Measurements from ENCODE around the gene BTNL9. TPM values are rescaled to one million over a fixed set of nuclear protein-coding genes. Genes with fewer than 3 reads are reported as not detected.

Gene BTNL9
- polyA plus RNA-seq, 1 donor (not counting 4 experiments of a cell fraction or from before 2014, with no cell fraction given) = 0.07 TPM

DNA sequence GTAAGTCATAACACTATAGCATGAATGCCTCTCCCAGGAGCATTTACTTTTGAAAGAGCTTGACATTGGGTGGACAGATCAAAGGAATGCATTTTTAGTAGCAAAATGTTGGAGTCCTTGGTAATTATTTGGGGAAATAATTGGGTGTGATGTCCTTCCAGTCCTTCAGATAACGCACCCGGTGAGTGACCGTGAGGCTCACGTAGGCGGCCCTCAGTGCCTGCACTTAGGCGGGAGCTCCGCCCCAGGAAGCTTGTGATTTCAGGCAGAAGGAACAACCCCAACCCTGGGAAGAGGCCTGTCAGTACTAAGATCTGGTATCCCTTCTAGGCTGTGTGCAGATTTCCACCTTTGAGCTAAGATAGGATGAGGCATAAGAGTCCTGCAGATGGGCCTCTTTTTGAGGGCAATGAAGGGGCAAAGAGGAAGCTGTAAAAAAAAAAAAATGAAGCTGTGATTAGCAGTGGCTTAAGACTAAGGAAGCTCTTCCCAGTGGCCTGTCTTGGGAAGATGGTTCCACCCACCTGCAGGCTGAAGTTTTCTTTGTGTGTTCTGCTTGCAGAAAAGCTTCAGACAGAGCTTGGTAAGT, 14.9 kb downstream of the BTNL9 start:
- TF ChIP-seq CTCF (optimal IDR thresholded peaks at IDR 0.05 in 1 of 3, IDR thresholded peaks at IDR 0.05 in 1 of 3, conservative IDR thresholded peaks at IDR 0.05 in 1 of 3; ENCODE audit: extremely low read depth in 1 of 3, insufficient read depth in 2 of 3, low read length in 3 of 3) = no peak
- TF ChIP-seq EZH2 (IDR thresholded peaks at IDR 0.05; ENCODE audit: low read length) = no peak
- Histone ChIP-seq H3K4me2 (ENCODE audit: control insufficient read depth, extremely low read depth, insufficient read depth, low read depth, low read length) (no peak overlapping the region), H4K20me1 (ENCODE audit: control insufficient read depth, extremely low read depth, insufficient read depth, low read length) (no peaks in the 10 kb centered on the region), H3K36me3 (ENCODE audit: control insufficient read depth in 2 of 2, extremely low read depth in 1 of 2, insufficient read depth in 2 of 2, low read length in 2 of 2) (no peaks in the 10 kb centered on the region), H3K27me3 (ENCODE audit: control insufficient read depth, extremely low read depth, insufficient read depth, low read length) (peaks cover 64% of the 10 kb centered on the region), H3K9me3 (ENCODE audit: control insufficient read depth, low read depth, low read length) (no peaks in the 10 kb centered on the region), H3K4me3 (ENCODE audit: control insufficient read depth in 2 of 3, extremely low read depth in 1 of 3, insufficient read depth in 2 of 3, low read depth in 1 of 3, low read length in 3 of 3) (no peak overlapping the region), H3K9ac (ENCODE audit: control insufficient read depth, extremely low read depth, insufficient read depth, low read length) (no peak overlapping the region), H3K9me1 (ENCODE audit: control insufficient read depth, extremely low read depth, insufficient read depth, low read length) (no peaks in the 10 kb centered on the region), H3K27ac (ENCODE audit: control insufficient read depth, insufficient read depth, low read length) (no peak overlapping the region), H3K79me2 (ENCODE audit: control insufficient read depth, insufficient read depth, low read length) (no peaks in the 10 kb centered on the region), H3K4me1 (ENCODE audit: control insufficient read depth, extremely low read depth, insufficient read depth, low read length) (peaks cover 4% of the 10 kb centered on the region), H2AFZ (ENCODE audit: control insufficient read depth, low read length) (no peak overlapping the region)
- dilution Hi-C loops (cut with MboI; ENCODE audit: extremely low pct_ligation_motif_present, low sequenced_read_pairs) = no loop called here
- FAIRE-seq (no peak), DNase-seq (ENCODE audit: low read depth, low spot score) (no peak)

- no peaks in the 10 kb centered on the region for H4K20me1 ChIP-seq (ENCODE audit: control insufficient read depth, extremely low read depth, insufficient read depth, low read length)
- no peak overlapping the region for H3K4me3 ChIP-seq (ENCODE audit: control insufficient read depth in 2 of 3, extremely low read depth in 1 of 3, insufficient read depth in 2 of 3, low read depth in 1 of 3, low read length in 3 of 3)
- peaks cover 75% of the 10 kb centered on the region for H3K27me3 ChIP-seq (ENCODE audit: control insufficient read depth, extremely low read depth, insufficient read depth, low read length)
- H3K9me3 ChIP-seq (ENCODE audit: control insufficient read depth, low read depth, low read length) = no peaks in the 10 kb centered on the region
- H3K9me1 ChIP-seq (ENCODE audit: control insufficient read depth, extremely low read depth, insufficient read depth, low read length) = no peaks in the 10 kb centered on the region
- peaks cover 4% of the 10 kb centered on the region for H3K4me1 ChIP-seq (ENCODE audit: control insufficient read depth, extremely low read depth, insufficient read depth, low read length)
- TF ChIP-seq EZH2 (IDR thresholded peaks at IDR 0.05; ENCODE audit: low read length) (no peak), CTCF (optimal IDR thresholded peaks at IDR 0.05 in 1 of 3, IDR thresholded peaks at IDR 0.05 in 1 of 3, conservative IDR thresholded peaks at IDR 0.05 in 1 of 3; ENCODE audit: extremely low read depth in 1 of 3, insufficient read depth in 2 of 3, low read length in 3 of 3) (no peak)
- dilution Hi-C loops (cut with MboI; ENCODE audit: extremely low pct_ligation_motif_present, low sequenced_read_pairs) = no loop called here
- no peak overlapping the region for H3K4me2 ChIP-seq (ENCODE audit: control insufficient read depth, extremely low read depth, insufficient read depth, low read depth, low read length)
- no peaks in the 10 kb centered on the region for H3K36me3 ChIP-seq (ENCODE audit: control insufficient read depth in 2 of 2, extremely low read depth in 1 of 2, insufficient read depth in 2 of 2, low read length in 2 of 2)
- no peak overlapping the region for H3K27ac ChIP-seq (ENCODE audit: control insufficient read depth, insufficient read depth, low read length)
- no peak overlapping the region for H3K9ac ChIP-seq (ENCODE audit: control insufficient read depth, extremely low read depth, insufficient read depth, low read length)
- FAIRE-seq = no peak
- no peak for DNase-seq (ENCODE audit: low read depth, low spot score)
- H2AFZ ChIP-seq (ENCODE audit: control insufficient read depth, low read length) = no peak overlapping the region
- no peaks in the 10 kb centered on the region for H3K79me2 ChIP-seq (ENCODE audit: control insufficient read depth, insufficient read depth, low read length)
Measured at GRCh38 chr5:181056431-181056830, 16.4 kb downstream of the BTNL9 start.
